B cell (primary cell): ENCODE results near the gene SNED1.
"Not testable (repeated sequence)": the region's sequence is repeated elsewhere in the genome, so short reads cannot be mapped to it uniquely, and the experiment has no call there.

Source experiments
- CTCF ChIP-seq: fragments of 200-600 bp; IDR thresholded peaks from one replicate; pipeline ENCODE4 v1.8.0; 2022; ENCODE audit warnings: antibody characterized with exemption, mild to moderate bottlenecking
- EZH2 ChIP-seq: IDR thresholded peaks from 2 replicates; pipeline ENCODE4 v1.6.1; 2012; ENCODE audit warnings: borderline replicate concordance, low read depth, mild to moderate bottlenecking, moderate library complexity, low read length; ENCODE audit not compliant: insufficient read depth, poor library complexity, severe bottlenecking

- TF ChIP-seq CTCF, EZH2: not testable (repeated sequence)
Observed at GRCh38 chr2:241093133-241093781, 94.8 kb downstream of the SNED1 start.
